Spinal cord (tissue), 10 donors: ENCODE results near the gene NCAPH2. TPM values are rescaled to one million over a fixed set of nuclear protein-coding genes. Genes with fewer than 3 reads are reported as not detected.
"Not testable (repeated sequence)": the region's sequence is repeated elsewhere in the genome, so short reads cannot be mapped to it uniquely, and the experiment has no call there.

ENCODE experiments used
- DNase-seq, 6 donors: peaks; one replicate each; pipeline versions ENCODE4 v3.0.0 to v3.0.0-alpha.2; 2013 to 2015; ENCODE audit warnings: low spot score in 6 of 6, low read depth in 4 of 6
- H3K27ac ChIP-seq: one replicate; pipeline ENCODE4 v1.5.1; 2013; ENCODE audit warnings: low read depth, low read length, control low read depth
- H3K27me3 ChIP-seq: one replicate; pipeline ENCODE4 v1.6.1; 2013; ENCODE audit warnings: low read length; ENCODE audit not compliant: control insufficient read depth, insufficient read depth
- H3K36me3 ChIP-seq: one replicate; pipeline ENCODE4 v1.6.1; 2013; ENCODE audit warnings: low read length; ENCODE audit not compliant: control insufficient read depth, insufficient read depth
- H3K4me1 ChIP-seq: one replicate; pipeline ENCODE4 v1.6.1; 2013; ENCODE audit warnings: low read length; ENCODE audit not compliant: control insufficient read depth, insufficient read depth
- H3K4me3 ChIP-seq: one replicate; pipeline ENCODE4 v1.5.1; 2013; ENCODE audit warnings: low read depth, low read length, control low read depth
- H3K9me3 ChIP-seq: one replicate; pipeline ENCODE4 v1.6.1; 2013; ENCODE audit warnings: low read length; ENCODE audit not compliant: control insufficient read depth, insufficient read depth
- WGBS: methylation state at CpG from one replicate; pipeline ENCODE4 v1.1.5; 2013; ENCODE audit warnings: missing lambda C conversion rate; ENCODE audit not compliant: insufficient coverage; 5-methylcytosine and 5-hydroxymethylcytosine counted together
- polyA plus RNA-seq, 2 donors: library from polyadenylated mRNA; unstranded; fragments of 120-200 nt; gene quantifications; one replicate each; pipeline ENCODE4 v1.2.1, GENCODE V29; 2013; ENCODE audit not compliant: insufficient read length in 2 of 2
- total RNA-seq, 2 donors: library from RNA; depleted of rRNA in 1 of 2; stranded (reverse); fragments of 120-200 nt in 1 of 2; fragments of >200 nt in 1 of 2; gene quantifications; one replicate each; pipeline versions ENCODE4 v1.2.3 to v1.2.4, GENCODE V29; 2013 to 2014
- donor health status: healthy.

Gene NCAPH2
- total and polyA plus RNA-seq, 4 donors, result 32.8 to 86.9 (median 67.9) TPM

DNA sequence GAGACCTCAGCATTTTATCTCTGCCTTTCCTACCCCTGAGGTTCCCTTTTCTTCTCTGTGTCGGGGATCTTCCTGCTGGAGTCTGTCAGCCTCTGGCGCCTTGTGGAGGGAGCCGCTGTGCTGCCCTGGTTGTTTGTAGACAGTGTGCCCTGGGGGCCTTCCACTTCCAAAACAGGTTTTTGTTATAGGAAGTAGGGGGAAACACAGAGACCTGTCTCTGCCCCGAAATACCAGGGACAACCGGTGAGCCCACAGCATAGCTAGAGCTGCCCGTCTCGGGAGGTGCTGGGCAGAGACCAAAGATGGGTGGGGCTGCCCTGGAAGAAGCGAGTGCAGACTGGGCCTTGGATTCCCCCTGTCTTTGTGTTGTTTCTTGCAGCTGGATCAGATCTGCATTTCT, 8.0 kb downstream of the NCAPH2 start:
- H3K27me3 ChIP-seq, result no peaks in the 10 kb centered on the region
- no peak for DNase-seq
- H3K4me1 ChIP-seq, result no peaks in the 10 kb centered on the region
- H3K27ac ChIP-seq, result no peak overlapping the region
- no peaks in the 10 kb centered on the region for H3K9me3 ChIP-seq
- 87% methylated on average over 5 of the region's 8 CpGs for WGBS
- no peak overlapping the region for H3K4me3 ChIP-seq
- peaks cover 78% of the 10 kb centered on the region for H3K36me3 ChIP-seq

DNA sequence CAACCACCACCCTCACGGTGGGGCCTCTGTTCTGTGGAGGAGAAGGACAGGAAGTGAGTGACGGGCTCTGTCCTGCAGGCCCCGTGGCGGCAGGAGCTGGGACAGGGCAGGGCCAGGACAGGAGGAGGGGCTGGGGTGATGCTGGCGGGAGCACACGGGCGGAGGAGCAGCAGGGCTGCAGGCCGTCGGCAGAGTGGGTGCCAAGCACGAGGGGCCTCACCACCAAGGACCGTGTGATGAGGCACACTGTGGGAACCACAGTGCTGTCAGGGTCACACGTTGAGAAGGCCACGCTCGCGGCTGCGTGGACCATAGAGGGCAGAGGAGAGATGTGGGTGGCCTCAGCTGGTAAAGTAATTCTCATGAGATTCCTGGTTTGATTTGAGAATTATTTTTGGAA, 8.9 kb downstream of the NCAPH2 start:
- Histone ChIP-seq H3K36me3 (peaks cover 82% of the 10 kb centered on the region), H3K27ac (no peak overlapping the region), H3K4me3 (no peak overlapping the region), H3K4me1 (no peaks in the 10 kb centered on the region), H3K27me3 (no peaks in the 10 kb centered on the region), H3K9me3 (no peaks in the 10 kb centered on the region)
- DNase-seq, result no peak
- WGBS, result 90% methylated on average over 16 of the region's 16 CpGs

DNA sequence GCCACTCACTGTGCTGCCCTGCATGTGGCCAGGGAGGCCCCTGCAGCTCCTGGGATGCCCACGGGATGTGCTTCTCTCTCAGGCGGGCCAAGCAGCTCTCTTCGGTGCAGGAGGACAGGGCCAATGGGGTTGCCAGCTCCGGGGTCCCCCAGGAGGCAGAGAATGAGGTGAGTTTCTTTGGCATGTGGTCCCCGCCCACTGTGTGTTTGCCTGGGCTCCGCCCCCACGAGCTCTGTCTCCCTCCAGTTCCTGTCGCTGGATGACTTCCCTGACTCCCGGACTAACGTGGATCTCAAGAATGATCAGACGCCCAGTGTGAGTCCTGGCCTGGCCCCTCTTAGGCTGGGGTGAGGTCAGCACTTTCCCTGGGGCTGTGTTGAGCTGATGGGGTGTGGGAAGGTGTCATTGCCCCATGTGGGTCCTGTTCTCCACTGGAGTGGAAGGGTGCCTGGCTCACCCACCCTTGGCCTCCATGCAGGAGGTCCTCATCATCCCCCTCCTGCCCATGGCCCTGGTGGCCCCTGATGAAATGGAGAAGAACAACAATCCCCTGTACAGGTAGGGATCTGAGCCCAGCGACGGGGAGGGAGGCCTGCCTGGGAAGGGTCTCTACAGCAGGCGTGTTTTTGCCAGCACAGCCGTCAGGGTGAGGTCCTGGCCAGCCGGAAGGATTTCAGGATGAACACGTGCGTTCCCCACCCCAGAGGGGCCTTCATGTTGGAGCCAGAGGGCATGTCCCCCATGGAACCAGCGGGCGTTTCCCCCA, 9.7 kb downstream of the NCAPH2 start:
- peaks cover 83% of the 10 kb centered on the region for H3K36me3 ChIP-seq
- 88% methylated on average over 20 of the region's 20 CpGs for WGBS

DNA sequence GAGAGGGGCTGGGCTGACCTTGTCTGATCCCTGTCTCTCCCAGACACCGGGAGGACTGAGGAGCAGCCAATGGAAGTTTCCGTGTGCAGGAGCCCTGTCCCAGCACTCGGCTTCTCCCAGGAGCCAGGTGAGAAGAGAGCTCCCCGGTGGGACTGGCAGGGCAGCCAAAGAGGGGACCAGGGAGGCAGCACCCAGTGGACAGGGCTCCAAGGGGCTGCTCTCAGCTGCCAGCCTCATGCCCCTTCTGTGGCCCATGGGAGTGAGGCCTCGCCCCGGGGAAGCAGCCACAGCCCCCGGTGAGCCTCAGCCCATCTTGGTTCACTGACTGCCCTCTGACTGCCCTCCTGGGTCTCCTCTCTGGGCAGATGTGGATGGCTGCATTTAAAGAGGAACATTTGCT, 10.6 kb downstream of the NCAPH2 start:
- H3K9me3 ChIP-seq, result no peaks in the 10 kb centered on the region
- peaks cover 88% of the 10 kb centered on the region for H3K36me3 ChIP-seq

More for the DNA sequence above, 9.7 kb downstream of the NCAPH2 start:
- Histone ChIP-seq H3K27ac (no peak overlapping the region), H3K9me3 (no peaks in the 10 kb centered on the region), H3K4me3 (no peak overlapping the region), H3K4me1 (no peaks in the 10 kb centered on the region), H3K27me3 (no peaks in the 10 kb centered on the region)
- no peak for DNase-seq

DNA sequence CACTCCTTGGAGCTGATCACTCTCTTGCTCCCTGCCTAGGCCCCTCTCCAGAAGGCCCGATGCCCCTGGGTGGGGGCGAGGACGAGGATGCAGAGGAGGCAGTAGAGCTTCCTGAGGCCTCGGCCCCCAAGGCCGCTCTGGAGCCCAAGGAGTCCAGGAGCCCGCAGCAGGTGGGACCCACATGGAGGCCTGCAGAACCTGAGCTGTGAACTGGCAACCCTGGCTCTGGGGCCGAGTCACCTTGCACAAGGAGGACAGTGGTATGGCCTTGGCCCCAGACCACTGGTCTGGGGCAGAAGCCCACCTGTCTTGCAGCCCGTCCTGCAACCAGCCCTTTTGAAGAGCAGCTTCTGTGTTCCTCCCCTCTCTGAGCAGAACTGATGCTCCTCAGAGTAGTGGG, 11.1 kb downstream of the NCAPH2 start:
- H3K4me3 ChIP-seq, result no peak overlapping the region
- 93% methylated on average over 8 of the region's 8 CpGs for WGBS

More for the DNA sequence above, 10.6 kb downstream of the NCAPH2 start:
- 95% methylated on average over 7 of the region's 7 CpGs for WGBS
- Histone ChIP-seq H3K27me3 (no peaks in the 10 kb centered on the region), H3K4me3 (no peak overlapping the region), H3K4me1 (peaks cover 1% of the 10 kb centered on the region), H3K27ac (no peak overlapping the region)
- no peak for DNase-seq

DNA sequence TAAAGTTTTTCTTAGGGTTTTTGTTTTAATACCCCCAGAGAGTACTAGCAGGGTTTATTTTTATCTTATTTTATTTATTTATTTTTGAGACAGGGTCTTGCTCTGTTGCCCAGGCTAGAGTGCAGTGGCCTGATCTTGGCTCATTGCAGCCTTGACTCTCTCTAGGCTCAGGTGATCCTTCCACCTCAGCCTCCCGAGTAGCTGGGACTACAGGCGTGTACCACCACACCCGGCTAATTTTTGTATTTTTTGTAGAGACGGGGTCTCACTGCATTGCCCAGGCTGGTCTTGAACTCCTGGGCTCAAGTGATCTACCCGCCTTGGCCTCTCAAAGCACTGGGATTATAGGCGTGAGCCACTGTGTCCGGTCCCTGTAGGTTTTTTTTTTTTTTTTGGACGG, 12.2 kb downstream of the NCAPH2 start:
- not testable (repeated sequence) for H3K27me3 ChIP-seq, H3K27ac ChIP-seq, H3K4me3 ChIP-seq, DNase-seq, H3K9me3 ChIP-seq
- WGBS, result 100% methylated on average over 7 of the region's 8 CpGs
- peaks cover 17% of the 10 kb centered on the region for H3K4me1 ChIP-seq
- H3K36me3 ChIP-seq, result peaks cover 94% of the 10 kb centered on the region

More for the DNA sequence above, 11.1 kb downstream of the NCAPH2 start:
- peaks cover 7% of the 10 kb centered on the region for H3K4me1 ChIP-seq
- DNase-seq, result no peak
- H3K27ac ChIP-seq, result no peak overlapping the region
- no peaks in the 10 kb centered on the region for H3K9me3 ChIP-seq
- no peaks in the 10 kb centered on the region for H3K27me3 ChIP-seq
- H3K36me3 ChIP-seq, result peaks cover 93% of the 10 kb centered on the region

DNA sequence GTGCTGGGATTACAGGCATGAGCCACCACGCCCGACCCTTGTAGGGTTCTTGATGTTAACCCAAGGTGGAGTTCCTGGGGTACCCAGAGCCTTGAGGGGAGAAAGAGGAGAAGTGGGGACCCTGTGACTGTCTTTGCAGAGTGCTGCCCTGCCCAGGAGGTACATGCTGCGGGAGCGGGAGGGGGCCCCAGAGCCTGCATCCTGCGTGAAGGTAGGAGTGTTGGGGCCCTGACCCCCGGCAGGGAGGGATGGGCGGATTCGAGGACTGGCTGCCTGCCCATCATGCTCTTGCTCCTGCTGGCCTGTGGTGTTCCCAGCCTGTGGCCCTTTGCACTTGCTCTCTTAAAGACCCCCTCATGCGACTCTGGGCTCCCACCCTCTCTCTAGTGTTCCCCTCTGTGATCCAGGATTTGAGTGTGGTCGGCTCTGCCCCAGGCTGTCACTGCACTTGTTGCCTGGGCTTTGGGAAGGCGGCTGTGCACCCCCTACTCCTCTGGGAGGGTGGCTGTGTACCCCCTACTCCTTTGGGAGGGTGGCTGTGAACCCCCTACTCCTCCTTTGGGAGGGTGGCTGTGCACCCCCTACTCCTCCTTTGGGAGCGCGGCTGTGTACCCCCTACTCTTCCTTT, 12.9 kb downstream of the NCAPH2 start:
- 95% methylated on average over 13 of the region's 13 CpGs for WGBS
- Histone ChIP-seq H3K27ac (no peak overlapping the region), H3K36me3 (peaks cover 89% of the 10 kb centered on the region), H3K4me3 (no peak overlapping the region), H3K4me1 (peaks cover 17% of the 10 kb centered on the region), H3K9me3 (no peaks in the 10 kb centered on the region), H3K27me3 (no peaks in the 10 kb centered on the region)
- no peak for DNase-seq

DNA sequence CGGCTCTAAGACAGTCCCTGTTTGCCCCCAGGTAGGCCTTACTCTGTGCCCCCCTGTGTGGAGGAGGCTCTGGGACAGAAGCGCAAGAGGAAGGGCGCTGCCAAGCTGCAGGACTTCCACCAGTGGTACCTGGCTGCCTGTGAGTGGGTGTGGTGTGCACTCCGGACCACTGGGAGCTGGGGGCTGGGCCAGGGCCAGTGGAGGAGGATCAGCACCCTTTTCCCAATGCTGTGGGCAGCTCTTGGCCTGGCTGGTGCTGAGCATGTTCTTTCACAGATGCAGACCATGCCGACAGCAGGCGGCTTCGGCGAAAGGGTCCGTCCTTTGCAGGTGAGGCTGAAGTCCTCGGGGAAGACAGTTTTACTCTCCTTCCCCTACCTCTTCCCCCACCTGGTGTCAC, 13.7 kb downstream of the NCAPH2 start:
- Histone ChIP-seq H3K36me3 (peaks cover 82% of the 10 kb centered on the region), H3K4me1 (peaks cover 21% of the 10 kb centered on the region), H3K27ac (no peak overlapping the region), H3K27me3 (no peaks in the 10 kb centered on the region), H3K9me3 (no peaks in the 10 kb centered on the region), H3K4me3 (no peak overlapping the region)
- WGBS, result 94% methylated on average over 10 of the region's 10 CpGs
- DNase-seq, result no peak

DNA sequence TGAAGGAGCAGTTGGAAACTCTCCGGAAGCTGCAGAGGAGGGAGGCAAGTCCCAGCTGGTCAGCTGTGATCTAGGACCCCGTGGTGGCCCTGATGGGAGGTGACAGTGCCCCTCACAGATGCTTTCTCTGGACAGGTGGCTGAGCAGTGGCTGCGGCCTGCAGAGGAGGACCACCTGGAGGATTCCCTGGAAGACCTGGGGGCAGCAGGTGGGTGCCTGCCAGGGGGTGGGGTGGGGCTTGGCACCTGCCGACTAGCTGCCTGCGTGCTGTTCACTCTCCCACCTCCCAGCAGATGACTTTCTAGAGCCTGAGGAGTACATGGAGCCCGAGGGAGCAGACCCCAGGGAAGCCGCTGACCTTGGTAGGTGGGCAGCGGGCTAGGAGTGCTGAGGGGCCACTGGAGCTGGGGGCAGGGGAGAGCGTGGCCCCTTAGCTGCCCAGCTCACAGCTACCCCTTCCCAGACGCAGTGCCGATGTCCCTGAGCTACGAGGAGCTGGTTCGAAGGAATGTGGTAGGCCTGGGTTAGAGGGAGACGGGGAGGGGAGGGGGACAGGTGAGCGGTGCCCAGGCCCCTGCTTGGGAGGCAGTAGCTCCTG, 14.3 kb downstream of the NCAPH2 start:
- 93% methylated on average over 6 of the region's 15 CpGs for WGBS
- H3K27me3 ChIP-seq, result no peaks in the 10 kb centered on the region
- peaks cover 26% of the 10 kb centered on the region for H3K4me1 ChIP-seq

More for the DNA sequence above, 14.3 kb downstream of the NCAPH2 start:
- Histone ChIP-seq H3K9me3 (no peaks in the 10 kb centered on the region), H3K4me3 (no peak overlapping the region), H3K36me3 (peaks cover 76% of the 10 kb centered on the region), H3K27ac (no peak overlapping the region)
- DNase-seq, result no peak
